ENCODE data around the gene GPR149. TPM values are rescaled to one million over a fixed set of nuclear protein-coding genes. Genes with fewer than 3 reads are reported as not detected.

GPR149 gene
- polyA plus RNA-seq, 1 donor (not counting 4 experiments of a cell fraction or from before 2014, with no cell fraction given) = not detected

DNA sequence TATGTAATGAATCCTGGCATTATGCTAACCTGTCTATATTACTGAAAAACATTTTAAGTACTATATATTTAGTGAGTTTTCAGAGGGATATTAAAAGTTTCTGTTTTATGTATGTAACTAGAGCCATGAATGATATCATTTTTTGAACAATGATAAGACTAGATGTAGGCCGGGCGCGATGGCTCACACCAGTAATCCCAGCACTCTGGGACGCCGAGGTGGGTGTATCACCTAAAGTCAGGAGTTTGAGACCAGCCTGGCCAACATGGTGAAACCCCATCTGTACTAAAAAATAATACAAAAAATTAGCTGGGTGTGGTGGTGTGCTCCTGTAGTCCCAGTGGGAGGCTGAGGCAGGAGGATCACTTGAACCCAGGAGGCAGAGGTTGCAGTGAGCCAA is 139.8 kb downstream of the GPR149 start:
- H3K9me1 ChIP-seq (ENCODE audit: control insufficient read depth, extremely low read depth, insufficient read depth, low read length) = no peaks in the 10 kb centered on the region
- H3K27me3 ChIP-seq (ENCODE audit: control insufficient read depth, extremely low read depth, insufficient read depth, low read length) = no peaks in the 10 kb centered on the region
- no peaks in the 10 kb centered on the region for H3K4me1 ChIP-seq (ENCODE audit: control insufficient read depth, extremely low read depth, insufficient read depth, low read length)
- no peak overlapping the region for H3K4me3 ChIP-seq (ENCODE audit: control insufficient read depth in 2 of 3, extremely low read depth in 1 of 3, insufficient read depth in 2 of 3, low read depth in 1 of 3, low read length in 3 of 3)
- H3K36me3 ChIP-seq (ENCODE audit: control insufficient read depth in 2 of 2, extremely low read depth in 1 of 2, insufficient read depth in 2 of 2, low read length in 2 of 2) = peaks cover 5 to 21% of the 10 kb centered on the region in 2 experiments
- no peak overlapping the region for H3K4me2 ChIP-seq (ENCODE audit: control insufficient read depth, extremely low read depth, insufficient read depth, low read depth, low read length)
- no peak overlapping the region for H2AFZ ChIP-seq (ENCODE audit: control insufficient read depth, low read length)
- dilution Hi-C loops (cut with MboI; ENCODE audit: extremely low pct_ligation_motif_present, low sequenced_read_pairs) = no loop called here
- no peak for DNase-seq (ENCODE audit: low read depth, low spot score)
- H4K20me1 ChIP-seq (ENCODE audit: control insufficient read depth, extremely low read depth, insufficient read depth, low read length) = no peaks in the 10 kb centered on the region
- FAIRE-seq = no peak
- no peak overlapping the region for H3K9ac ChIP-seq (ENCODE audit: control insufficient read depth, extremely low read depth, insufficient read depth, low read length)
- H3K27ac ChIP-seq (ENCODE audit: control insufficient read depth, insufficient read depth, low read length) = no peak overlapping the region
- no peaks in the 10 kb centered on the region for H3K9me3 ChIP-seq (ENCODE audit: control insufficient read depth, low read depth, low read length)
- H3K79me2 ChIP-seq (ENCODE audit: control insufficient read depth, insufficient read depth, low read length) = no peaks in the 10 kb centered on the region
- TF ChIP-seq CTCF (optimal IDR thresholded peaks at IDR 0.05 in 1 of 3, IDR thresholded peaks at IDR 0.05 in 1 of 3, conservative IDR thresholded peaks at IDR 0.05 in 1 of 3; ENCODE audit: extremely low read depth in 1 of 3, insufficient read depth in 2 of 3, low read length in 3 of 3) (no peak), EZH2 (IDR thresholded peaks at IDR 0.05; ENCODE audit: low read length) (no peak)

Small RNA genes within 50 kb of the gene (small RNA-seq; reads per million reads assigned to genes)
- gene RF01210 (ENCODE audit: insufficient read length in 3 of 3, low read depth in 3 of 3, low replicate concordance in 1 of 3) = 0 reads per million in 3 experiments

Other genes with a start within 250 kb of the GPR149 start
- 43.3 to 72.3 TPM (median 44.9 TPM) in 3 replicates for gene DHX36, start 105.7 kb downstream of the GPR149 start, polyA plus RNA-seq

All from keratinocyte (primary cell).